CD4-positive, alpha-beta T cell treated with Interleukin-4 for 4 hours (primary cell): ENCODE results near the gene SLC35D2.
"Not testable (repeated sequence)": the region's sequence is repeated elsewhere in the genome, so short reads cannot be mapped to it uniquely, and the experiment has no call there.

Experiments
- DNase-seq: peaks from one replicate; pipeline ENCODE4 v3.0.0-alpha.2; 2020

The SLC35D2 gene

DNA sequence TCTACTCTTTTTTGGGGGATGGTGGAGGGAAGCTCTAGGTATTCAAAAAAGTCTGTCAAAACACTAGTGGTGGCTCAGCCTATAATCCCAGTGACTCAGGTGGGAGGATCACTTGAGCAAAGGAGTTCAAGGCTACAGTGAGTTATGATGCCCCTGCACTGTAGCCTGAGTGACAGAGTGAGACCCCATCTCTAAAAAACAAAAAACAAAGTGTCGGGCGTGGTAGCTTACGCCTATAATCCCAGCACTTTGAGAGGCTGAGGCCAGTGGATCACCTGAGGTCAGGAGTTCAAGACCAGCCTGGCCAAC lies 15.8 kb upstream of the SLC35D2 start:
- no peak for DNase-seq

DNA sequence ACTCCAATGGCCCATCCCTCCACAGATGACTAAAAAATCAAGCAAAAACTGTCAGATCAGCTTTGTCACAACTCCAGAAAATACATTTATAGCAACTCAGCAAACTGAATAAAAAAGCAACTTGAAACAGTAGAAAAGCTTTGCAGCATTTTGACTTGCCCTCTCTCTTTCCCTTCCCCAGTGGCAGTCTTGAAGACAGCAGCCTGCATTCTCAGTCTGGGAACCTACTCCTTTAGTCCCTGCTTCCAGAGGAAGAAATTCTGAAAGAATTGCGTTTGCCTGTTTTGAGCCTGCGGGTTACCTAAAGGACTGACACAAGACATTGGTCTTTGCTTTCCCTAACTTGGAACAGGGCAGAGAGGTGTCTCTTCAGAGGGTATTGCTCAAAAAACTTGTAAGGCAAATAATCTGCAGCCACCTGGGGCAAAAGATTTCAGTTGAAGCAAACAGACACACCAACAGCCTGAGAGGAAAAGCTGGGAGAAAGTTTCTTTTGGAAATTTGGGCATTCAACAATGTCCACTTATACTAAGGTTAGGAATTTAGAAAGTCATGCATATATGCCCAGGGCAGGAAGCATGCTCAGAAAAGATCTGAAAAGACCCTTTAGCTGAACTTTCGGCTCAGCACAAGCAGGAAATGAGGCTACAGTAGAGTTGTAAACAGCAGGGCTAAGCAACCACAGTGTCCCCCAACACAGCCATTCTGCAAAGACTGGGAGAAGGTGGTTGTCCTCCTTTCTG lies 15.2 kb upstream of the SLC35D2 start:
- DNase-seq, result peak; percentile 41

DNA sequence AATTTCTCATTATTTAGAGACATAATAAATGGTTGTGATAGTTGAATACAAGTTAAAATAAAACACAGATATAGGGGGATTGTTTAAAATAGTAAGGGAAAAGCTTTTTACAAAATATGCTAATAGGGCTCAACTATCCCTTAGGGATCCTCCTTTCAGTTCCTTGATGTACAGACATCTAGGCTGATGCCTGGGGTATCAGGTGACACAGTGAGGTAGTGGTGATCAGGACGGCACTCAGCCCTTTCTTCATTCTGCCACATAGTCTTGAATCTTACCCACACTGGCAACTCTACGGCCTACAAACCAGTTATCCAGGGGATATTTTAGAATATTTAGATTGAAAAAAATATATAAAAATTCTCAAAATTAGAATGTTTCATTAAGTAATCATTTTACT lies 12.5 kb upstream of the SLC35D2 start:
- no peak for DNase-seq

DNA sequence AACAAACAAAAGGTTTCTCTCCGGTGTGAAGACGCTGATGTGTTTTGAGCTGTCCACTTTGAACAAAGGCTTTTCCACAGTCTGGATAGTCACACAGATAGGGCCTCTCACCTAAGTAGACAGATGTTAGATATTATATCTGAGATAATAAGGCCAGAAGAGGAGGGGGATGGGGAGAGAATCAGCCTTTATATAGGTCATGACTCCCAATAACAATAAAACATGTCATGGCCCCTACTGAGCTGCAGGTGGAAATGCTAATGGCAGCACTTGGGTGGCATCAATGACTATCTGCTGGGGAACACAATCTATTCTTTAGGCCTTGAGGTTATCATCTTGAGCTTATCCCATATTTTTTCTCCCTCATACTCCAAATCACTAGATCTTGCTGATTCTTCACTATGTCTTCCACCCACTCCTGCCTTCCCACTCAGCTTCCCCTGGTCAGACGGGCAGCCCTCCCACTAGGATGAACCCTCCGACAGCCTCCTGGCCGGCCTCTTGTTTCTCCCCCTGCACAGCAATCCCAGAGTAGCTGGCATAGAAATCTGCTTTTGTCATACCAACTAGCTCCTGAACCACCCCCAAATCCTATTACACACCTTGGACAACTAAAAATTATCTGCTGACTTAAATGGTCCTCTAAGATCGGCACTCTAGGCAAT lies 11.5 kb upstream of the SLC35D2 start:
- DNase-seq, result no peak

DNA sequence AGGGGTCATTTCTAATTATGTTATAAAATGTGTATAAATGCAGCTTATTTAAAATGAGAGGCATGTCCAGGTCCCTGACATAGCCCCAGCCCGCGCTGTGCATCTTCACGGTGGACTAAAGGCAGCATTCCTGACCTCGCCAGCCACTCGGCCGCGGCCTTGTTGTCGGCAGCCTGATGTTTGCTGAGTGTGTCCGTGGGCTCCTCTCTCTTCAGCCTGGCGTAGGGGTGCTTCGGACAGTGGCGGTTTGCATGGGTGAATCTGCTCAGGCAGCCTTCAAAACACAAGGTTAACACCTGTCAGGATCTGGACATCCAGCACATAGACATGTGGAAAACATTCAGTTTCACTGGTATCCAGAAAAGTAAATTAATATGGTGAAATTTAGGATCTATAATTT lies 8.8 kb upstream of the SLC35D2 start:
- DNase-seq, result no peak

DNA sequence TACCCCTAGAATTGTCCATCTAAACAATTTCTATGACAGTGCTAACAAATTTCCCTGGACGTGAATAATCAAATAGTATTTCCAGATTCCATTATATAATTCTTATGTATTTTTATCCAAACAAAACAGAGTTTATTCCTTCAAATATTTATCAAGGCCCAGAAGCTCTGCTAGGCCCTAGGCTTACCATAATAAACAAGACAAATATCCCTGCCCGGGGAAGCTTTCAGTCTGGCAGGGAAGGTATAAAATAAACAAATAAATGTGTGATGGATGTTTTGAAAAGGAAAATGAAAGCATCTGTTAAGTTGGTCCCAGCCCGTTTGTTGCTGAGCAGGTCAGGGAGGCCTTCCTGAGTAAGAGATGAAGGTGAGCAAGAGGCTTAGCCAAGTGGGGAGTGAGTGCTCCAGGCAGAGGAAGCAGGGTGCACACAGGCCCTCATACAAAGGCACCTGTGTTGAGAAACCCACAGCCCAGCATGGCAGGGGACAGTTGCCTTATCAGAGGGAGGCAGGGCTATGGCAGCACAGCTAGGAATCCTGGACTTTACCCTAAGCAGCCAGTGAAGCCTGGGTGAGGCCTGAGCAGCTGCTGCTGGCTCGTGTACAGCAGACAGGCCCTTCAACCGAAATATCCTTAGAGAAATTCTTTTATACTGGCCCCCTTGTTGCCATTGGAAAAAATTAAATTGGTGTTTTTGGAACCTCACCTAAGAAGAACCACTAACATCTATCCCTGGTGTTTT lies 7.7 kb upstream of the SLC35D2 start:
- DNase-seq, result peak; percentile 22

DNA sequence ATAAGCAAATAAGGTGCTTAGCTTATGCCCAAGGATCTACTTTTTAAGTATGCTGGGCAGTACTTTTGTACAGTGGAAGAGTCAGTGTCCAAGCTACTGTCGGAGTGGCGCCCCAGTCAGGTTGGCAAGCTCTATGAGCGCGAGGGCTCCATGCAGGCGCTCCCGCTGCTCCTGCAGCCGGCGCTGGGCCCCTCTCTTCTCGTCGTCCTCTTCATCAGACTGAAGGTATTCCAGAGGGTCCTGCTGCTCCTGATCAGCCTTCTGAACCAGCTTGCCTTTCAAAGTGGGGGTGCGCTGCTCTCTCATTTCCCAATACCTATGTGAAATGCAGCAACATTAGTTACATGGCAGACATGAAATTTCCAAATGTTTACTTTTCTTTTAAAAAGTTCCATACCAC lies 4.6 kb upstream of the SLC35D2 start:
- no peak for DNase-seq

DNA sequence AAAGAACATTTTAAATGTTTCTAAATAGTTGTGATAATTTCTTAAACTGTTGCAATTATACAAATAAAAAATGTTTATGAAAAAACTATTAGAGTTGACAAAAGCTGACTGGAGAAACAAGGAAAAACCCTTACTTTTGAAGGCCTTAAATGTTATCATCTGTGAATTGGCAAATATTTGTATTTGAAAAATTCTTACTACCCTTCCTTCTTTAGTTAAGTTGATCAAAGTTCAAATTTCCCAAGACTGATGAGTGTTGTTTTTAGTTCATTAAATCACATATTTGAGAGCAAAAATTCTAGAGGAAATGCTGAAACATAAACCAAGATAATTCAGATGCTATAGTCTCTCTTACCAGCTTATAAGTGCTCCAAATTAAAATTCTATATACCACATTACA lies 2.6 kb upstream of the SLC35D2 start:
- DNase-seq, result no peak

DNA sequence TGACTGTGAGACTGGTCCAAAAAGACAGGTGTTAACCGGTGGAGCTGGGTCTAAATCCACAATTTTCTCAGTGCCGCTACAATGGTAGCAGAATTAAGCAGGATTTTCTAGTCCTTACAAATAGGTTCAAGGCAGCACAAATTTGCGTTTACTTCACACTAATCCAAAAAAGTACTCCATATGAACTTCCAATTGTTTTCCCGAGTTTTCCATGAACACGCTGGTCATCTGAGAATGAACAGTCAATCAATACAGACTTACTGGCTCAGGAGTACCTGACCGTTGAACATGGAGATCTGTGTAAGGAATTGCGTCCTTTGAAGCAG lies 709 bp downstream of the SLC35D2 start:
- no peak for DNase-seq

DNA sequence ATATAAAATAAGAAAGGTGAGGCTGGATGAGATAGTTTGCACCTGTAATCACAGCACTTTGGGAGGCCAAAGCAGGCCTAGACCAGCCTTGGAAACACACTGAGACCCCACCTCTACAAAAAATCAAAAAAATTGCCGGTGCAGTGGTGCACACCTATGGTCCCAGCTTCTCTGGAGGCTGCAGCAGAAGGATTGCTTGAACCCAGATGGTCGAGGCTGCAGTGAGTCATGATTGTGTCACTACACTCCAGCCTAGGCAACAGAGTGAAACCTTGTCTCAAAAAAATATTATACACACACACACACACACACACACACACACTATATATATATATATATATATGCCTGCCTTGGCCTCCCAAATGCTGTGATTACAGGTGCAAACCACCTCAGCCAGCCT lies 1.3 kb downstream of the SLC35D2 start:
- peak; percentile 23 for DNase-seq

DNA sequence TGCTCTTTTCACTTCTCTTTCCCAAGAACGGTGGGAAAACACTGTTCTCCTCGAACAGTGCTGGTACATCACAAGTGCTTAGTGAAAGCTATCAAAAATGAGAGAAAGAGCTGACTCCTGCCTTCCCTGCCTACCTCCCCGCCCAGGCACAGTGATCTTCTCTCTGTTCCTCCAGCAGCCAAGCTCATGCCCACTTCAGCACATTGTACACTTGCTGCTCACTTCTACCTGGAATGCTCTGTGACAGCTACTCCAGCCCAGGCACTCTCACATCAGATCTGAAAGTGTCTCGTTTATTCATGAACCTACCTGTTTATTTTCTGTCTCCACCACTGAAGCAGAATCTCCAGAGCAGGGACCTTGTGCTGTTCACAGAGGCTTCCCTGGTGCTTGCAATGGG lies 1.8 kb downstream of the SLC35D2 start:
- DNase-seq, result no peak

DNA sequence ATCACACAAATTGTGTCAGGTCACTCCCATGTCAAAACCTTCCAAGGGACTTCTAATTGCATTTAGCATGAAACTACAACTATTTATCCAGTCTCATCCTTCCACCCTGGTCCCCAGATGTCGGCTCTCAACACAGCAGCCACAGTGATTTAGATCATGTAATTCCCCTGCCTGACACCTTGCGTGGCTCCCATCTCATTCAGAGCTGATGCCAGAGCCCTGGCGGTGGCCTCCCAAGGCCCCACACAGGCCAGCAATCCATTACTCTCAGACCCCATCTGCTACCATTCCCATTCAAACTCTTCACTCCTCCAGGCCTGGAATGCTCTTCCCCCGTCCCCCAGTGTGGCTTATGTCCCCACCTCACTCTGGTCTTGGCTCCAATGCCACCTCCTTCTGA lies 2.4 kb downstream of the SLC35D2 start:
- no peak for DNase-seq

DNA sequence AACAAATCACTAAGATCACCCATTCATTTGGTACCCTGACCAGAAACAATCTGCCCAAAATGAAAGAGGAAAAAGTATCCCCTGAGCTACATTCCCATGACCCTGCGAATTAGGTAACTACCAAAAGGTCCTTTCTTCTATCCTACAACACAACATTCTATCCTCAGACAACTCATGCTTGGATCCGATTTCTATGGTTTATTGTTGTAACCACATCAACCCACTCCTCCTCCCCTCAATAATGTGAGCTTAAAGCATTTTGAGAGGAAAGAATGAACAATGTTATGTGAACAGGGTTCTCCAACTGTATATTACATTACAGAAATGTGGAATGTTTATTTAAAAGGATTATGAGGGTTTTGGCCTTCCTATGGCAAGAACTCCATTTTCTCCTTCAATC lies 4.0 kb downstream of the SLC35D2 start:
- no peak for DNase-seq

DNA sequence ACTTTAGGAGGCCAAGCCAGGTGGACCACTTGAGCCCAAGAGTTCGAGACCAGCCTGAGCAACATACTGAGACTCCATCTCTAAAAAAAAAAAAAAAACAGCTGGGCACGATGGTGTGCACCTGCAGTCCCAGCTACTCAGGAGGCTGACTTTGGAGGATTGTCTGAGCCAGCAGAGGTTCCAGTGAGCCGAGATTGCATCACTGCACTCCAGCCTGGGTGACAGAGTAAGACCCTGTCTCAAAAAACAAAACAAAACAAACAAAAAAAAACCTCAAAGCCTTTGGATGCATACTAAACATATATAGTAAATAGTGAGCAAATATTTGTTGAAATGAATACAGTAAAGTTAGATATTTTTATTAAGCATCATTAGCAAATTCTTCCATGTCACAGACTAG lies 5.3 kb downstream of the SLC35D2 start:
- no peak for DNase-seq

DNA sequence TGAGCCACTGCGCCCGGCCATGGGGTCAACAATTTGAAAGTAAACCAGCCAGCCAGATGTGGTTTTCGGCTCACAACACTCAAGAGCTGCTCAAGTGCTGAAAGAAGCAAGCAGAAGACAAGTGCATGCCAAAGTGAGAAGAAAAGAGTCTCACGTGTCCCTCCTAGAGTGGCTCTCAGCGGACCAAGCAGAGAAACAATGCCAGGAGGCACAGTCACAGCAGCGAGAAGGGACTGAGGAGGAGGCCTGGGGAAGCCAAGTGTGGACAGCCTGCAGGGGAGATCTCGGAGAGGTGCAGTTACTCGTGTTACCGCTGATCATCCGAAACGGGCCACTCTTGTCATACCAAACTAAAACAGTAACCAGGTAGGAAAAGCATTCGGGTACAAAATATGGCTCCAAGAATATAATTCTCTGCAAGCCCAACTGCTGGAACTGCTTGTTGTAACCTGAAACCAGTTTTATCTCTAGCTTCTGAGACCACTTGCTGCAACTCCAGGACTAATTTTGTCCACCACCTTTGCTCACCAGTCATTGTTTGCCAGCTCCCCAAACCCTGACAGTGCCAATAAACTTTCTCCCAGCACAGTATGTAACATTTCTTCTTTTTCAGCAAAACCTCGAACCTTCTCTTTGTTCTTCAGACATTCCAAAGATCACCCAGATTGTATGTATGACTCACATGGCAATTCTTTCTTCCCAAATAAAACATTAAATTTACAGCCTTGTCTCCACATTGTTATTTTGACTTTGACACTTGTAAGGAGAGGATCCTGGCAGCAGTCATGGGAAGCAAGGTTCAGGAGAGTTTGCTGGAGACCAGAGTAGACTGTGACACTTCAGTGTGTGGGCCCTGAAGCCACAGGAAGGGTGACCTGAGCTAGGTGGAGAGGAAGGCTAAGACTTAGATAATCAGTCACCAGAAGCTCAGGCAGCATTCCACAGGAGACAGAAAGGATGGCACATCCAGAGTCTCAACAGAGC lies 6.3 kb downstream of the SLC35D2 start:
- no peak for DNase-seq

DNA sequence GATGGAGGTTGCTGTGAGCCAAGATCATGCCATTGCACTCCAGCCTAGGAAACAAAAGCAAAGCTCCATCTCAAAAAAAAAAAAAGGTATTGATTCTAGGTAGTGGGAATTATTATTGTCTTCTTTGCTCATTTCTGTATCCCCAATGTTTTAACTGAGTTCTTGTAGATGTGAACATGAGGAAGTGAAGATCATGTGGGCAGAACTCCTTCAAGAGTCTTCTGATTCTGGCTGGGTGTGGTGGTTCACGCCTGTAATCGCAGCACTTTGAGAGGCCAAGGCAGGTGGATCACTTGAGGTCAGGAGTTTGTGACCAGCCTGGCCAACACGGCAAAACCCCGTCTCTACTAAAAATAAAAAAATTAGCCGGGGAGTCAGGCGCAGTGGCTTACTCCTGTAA lies 8.0 kb downstream of the SLC35D2 start:
- not testable (repeated sequence) for DNase-seq

DNA sequence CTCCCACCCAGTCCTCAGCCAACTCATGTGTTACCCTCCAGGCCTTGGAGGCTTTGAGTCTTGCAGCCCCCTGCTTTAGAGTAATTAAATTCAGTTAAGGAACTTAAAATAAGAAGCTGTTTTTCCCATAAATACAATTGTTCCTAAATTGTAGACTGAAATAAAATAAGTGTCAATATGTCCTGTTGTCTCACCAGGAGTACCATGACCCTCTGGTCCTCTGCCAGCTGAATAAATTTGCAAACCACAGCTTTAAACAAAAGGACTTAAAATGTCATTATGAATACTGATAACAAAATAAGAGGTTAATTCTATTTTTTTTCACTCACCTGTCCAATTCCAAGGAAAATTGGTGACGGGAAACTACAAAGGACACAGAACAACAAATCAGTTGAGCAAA lies 15.6 kb downstream of the SLC35D2 start:
- no peak for DNase-seq

DNA sequence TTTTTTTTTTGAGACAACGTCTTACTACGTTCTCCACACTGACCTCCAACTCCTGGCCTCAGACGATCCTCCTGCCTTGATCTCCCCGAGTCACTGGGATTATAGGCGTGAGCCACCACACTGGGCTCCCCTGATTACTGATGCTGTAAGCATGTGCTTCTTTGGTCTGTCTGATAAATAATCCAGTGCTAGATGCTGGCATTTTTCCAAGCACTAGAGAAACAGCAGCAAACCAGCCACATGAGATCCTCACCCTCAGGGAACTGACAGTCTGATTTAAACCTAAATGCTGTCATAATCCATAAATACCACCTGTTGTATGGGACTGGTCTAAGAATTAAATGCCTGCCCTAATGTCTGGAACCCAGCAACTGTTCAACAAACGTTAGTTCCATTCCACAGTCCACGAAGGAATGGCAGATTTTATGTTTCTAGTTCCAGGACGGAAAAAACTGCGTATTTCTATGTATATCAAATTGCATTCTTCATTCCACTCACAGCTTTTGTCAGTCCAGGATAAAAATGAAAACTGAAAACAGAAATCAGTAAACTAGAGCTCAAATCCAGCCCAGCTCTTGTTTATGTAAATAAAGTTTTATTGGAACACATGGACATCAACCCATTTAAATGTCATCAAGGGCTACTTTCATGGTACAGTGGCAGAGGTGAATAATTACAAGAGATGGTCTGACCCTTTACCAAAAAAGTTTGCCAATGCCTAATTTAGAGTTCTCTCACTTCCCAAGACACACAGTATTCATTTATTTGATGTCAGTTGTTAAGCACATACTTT lies 20.1 kb downstream of the SLC35D2 start:
- DNase-seq, result no peak

DNA sequence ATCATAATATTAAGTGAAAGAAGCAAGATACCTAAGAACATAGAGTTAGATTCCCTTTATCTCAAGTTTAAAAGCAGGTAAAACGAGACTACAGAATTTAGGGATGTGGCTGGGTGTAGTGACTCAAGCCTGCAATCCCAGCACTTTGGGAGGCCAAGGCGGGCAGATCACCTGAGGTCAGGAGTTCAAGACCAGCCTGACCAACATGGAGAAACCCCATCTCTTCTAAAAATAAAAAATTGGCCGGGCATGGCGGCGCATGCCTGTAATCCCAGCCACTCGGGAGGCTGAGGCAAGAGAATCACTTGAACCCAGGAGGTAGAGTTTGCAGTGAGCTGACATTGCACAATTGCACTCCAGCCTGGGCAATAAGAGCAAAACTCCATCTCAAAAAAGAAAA lies 21.4 kb downstream of the SLC35D2 start:
- DNase-seq, result not testable (repeated sequence)

DNA sequence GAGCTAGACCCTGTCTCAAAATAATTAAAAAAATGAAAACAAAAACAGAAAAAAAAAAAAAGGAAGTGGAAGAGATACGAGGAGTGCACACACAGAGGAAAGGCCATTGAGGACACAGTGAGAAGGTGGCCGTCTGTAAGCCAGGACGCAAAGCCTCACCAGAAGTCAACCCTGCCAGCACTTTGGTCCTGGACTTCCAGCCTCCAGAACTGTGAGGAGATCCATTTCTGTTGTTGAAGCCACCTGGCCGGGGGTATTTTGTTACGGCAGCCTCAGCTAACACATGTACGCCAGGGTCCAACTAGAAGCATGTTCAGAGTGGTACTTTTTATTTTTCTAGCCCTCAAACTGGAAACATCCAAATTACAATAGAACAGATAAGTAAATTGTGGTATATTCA lies 21.8 kb downstream of the SLC35D2 start:
- DNase-seq, result no peak

DNA sequence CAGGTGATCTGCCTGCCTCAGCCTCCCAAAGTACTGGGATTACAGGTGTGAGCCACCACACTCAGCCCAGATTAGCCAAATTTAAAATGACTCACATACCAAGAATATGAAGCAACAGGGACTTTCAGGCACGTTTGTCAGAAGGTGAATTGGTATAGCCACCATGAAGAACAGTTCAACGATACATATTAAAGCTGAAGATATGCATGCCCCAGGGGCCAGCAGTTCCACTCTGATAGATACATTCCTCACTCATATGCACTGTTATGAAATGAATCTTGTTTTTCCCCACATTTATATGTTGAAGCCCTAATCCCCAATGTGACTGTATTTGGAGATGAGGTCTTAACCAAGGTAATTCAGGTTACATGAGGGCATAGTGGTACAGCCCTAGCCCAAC lies 22.5 kb downstream of the SLC35D2 start:
- no peak for DNase-seq

DNA sequence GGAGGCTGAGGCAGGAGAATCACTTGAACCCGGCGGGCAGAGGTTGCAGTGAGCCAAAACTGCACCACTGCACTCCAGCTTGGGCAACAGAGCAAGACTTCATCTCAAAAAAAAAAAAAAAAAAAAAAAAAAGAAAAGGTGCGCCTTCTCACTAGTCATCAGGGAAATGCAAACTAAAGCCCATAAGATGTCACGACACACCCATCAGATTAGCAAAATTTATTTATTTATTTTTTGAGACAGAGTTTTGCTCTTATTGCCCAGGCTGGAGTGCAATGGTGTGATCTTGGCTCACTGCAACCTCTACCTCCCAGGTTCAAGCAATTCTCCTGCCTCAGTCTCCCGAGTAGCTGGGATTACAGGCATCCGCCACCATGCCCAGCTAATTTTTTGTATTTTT lies 23.0 kb downstream of the SLC35D2 start:
- DNase-seq, result not testable (repeated sequence)
